GM19239 (cell line): ENCODE data around the gene GALNT7.

Experiments used
- DNase-seq: peaks from one replicate; pipeline ENCODE4 v3.0.0; 2011; ENCODE audit warnings: low spot score; ENCODE audit not compliant: insufficient read length
- FAIRE-seq: peaks from 2 replicates; lab custom pipeline; 2011; peaks lifted over from hg19 to GRCh38; lab: Jason Lieb, UNC

GALNT7 gene

DNA sequence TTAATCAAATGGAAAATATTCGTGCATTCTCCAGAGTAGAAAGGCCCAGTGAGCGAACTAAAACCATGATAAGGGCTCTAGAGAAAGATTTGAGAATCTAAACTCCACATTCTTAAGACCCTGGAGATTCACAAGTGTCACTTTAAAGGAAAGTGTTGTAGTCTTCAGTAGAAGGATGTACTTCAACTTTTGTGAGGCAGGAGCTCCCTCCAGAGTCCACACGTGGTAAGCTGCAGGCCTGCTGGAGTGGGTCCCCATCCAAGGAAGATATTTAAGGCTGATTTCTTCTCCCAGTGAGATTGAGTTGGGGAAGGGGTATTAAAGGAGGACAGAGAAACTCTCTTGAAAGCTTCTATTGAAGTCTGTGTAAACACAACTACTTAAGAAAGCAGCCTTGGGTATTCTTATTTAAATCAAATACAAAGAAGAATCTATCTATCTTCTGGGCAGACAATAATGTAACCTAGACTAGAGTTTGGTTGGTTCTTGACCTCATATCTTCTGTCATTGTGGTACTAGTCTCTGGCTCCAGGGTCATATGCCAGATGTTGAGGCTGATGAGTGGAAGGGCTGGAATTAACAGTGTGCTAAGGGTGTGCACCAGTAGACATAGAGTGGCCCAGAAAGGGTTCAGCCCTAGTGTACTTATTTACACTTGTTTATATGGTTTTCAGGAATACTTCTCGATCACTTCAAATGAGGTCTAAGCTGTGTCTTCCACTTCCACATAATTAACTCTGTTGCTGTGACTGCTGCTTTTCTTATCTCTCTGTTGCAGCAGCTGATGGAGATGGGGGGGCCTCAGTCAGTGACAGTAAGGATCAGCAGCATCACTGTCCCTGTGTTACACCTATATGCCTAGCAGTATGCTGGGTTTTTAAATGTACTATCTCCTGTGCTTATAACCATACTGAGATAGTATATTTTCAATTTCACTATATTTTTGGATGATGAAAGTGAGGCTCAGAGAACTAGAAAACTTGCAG, 89.4 kb downstream of the GALNT7 start:
- FAIRE-seq (peak; percentile 98), DNase-seq (peak; percentile 7)

- FAIRE-seq = no peak
- DNase-seq = no peak
These were observed 90.3 kb downstream of the GALNT7 start for GRCh38 chr4:173258866-173259265.

DNA sequence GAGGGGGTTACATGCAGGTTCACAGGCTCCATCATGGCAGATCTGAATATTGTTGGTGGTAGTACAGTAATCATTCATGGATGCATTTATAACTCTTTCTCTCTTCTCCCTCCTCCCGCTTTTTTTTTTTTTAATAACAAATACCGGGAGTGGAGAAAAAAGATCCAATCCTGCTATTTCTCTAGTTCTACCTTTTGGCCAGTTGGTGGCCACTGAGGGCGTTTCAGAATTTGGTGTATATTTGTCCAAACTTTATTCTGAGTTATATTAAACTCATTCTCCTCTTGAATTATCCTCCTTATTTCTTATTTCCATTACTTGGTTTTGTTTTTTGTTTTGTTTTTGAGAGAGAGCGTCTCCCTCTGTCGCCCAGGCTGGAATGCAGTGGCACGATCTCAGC, 90.7 kb downstream of the GALNT7 start:
- FAIRE-seq (no peak), DNase-seq (no peak)

- FAIRE-seq (no peak), DNase-seq (no peak)
These were observed 92.4 kb downstream of the GALNT7 start for GRCh38 chr4:173261052-173261451.

DNA sequence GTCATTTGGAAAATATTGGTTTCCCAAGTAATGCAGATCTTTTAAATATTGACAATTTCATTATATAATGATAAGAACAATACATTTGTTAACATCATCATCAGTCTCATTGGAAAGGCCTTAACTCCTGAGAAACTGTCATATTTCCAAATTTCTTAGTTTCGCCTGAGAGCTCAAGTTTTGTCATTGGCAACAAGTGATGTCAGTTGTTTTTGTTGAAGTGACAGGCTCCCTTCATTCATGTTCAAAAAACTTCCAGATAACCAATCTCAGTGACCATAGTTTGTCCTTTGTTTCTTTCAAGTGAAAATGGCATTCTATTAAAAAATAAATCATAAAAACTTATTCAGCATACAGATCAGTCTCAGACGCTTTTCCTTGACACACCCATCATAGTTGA, 93.8 kb downstream of the GALNT7 start:
- DNase-seq = no peak
- FAIRE-seq = peak; percentile 28

DNA sequence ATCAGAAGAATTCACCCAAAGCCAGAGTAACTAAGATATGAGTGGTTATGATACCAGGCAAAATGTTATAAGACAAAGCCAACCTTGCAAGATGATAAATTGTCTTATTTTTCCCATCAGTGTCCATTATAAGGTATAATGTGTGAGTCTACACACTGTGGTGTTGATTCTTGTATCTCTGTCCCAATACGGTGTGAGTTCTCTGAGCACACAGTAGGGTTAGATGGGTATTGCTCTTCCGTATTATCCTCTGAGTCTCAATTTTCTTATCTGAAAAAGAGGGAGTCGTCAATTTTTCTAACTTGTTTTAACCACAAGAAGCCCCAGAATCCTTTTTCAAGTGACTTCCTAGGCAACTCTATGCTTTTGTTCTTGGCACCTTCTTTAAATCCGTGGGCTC, 95.6 kb downstream of the GALNT7 start:
- DNase-seq = no peak
- FAIRE-seq = peak; percentile 56

DNA sequence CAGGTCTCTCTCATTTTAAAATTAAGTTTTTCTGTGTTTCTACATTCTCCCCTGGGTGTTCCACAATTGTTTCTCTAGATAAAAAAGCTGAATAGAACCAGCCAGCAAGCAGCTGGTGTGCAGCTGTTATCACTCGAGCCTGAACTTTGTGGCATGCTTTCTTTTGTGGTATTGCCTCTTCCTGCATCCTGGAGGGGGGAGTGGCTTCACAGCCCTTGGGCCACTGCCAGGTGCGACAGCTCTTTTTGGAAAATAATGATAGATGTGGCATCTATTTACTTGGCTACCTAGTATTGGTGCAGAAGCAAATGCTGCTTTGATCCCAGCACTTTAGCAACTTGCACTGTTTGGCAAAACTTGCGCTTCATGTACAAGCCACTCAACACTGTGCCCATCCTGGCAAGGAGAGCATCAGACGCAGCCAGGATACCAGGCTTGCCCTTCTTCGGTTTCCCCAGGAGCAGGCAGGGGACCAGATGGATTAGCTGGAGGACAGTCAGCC, 96.1 kb downstream of the GALNT7 start:
- FAIRE-seq = peak; percentile 73
- no peak for DNase-seq

- no peak for FAIRE-seq
- no peak for DNase-seq
These were observed 97.1 kb downstream of the GALNT7 start for GRCh38 chr4:173265751-173266150.

DNA sequence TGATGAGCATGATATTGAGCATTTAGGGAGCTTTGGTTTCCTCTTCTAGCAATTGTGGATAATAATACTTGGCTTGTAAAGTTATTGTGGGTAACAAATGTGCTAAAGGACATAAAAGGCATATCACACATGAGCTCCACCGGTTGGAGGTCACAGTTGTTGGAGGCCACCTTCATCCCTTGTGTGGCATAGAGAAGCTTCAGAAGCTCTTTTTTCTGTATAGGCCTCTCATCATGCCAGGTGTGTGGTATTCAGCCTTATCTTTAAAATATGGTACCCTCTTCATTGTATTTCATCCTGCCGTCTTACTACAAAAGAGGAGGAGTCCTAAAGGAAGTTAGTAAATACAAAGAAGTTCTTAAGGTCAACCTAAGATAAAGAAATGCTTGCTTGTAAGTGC, 99.1 kb downstream of the GALNT7 start:
- no peak for FAIRE-seq
- DNase-seq = no peak

DNA sequence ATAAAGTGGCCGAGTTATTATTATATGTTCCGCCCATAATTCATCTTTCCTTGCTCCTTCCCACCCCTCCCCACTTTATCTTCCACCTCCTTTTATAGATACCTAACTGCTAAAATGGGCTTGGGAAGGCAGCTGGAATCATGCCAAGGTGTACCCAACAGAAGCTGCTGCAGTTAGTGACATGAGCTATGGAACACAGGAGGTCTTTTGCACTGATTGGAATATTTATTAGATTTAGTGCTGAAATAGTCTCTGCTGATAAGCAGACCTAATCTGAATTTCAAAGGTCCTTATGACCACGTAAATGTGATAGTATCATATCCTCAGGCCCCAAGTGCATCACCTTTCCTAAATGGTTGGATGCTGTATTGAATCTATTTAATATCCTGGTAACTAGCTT, 100.7 kb downstream of the GALNT7 start:
- FAIRE-seq (no peak), DNase-seq (no peak)

DNA sequence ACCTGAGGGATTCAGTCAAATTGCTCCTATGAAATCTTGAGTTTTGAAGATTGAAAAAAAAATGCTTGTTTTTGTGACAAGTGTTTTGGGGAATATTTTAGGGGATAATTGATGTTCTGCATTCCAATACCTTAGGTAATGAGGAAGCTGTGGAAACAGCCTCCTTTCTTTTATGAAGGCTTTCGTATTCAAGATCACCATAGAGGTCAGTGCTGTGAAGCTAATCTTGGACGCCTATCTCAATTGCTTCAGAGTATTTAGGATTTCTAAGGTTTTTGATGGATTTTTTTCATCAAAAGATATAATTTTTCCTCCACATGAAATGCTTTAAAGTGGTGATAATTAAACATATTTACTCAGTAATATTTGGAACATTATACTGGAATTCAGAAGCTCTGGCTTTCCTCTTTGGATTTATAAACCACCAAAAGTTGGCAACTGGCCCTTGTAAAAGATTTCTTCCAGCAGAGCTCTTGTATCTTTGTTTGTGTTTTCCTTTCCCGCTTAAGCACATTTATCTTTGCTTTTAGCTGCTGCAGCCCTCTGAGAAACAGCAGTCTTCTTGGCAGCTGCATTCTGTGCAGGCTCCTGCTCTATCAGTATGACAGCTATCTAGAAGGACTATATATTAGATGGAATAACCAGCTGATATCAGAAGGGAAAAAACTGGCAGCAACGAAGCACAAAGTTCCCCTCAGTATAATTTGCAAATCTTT, 101.9 kb downstream of the GALNT7 start:
- FAIRE-seq = no peak
- DNase-seq = no peak

DNA sequence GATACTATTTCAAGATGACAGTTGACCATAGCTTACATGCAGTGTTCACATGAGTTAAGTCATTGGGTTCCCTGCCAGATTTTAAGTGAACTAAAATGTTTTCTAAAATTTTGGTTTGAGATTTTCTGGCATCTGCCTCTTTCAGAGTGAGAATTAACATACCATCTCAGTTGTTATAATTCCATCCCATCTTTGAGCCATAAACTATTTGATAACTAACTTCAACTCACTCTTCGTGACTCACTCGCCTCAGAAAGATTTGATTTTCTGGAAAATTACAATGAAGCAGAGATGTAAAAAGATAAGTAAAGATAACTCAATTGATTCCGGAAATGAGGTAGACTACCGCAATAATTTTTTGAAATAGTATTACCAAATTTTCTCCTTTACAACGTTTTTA, 103.7 kb downstream of the GALNT7 start:
- DNase-seq (no peak), FAIRE-seq (peak; percentile 70)

- FAIRE-seq = no peak
- no peak for DNase-seq
These were observed 104.4 kb downstream of the GALNT7 start for GRCh38 chr4:173272996-173273395.

DNA sequence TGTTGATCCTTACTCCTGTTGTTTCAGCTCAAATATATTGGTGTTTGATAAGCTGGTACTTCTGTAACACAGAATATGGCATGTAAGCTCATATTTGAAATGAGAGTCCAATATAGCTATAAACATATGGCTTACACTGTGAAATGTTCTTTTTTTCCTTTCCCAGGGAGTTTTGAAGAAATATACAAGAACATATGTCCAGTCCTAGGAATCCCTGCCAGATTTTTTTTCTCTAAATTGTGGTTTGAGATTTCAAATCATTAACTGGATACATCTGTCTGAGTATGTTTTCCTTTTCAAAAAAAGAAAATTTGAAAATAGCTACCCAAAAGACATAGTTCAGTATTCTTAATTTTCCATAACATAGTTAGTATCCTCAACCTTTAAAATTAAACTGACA, 105.3 kb downstream of the GALNT7 start:
- DNase-seq (no peak), FAIRE-seq (no peak)

DNA sequence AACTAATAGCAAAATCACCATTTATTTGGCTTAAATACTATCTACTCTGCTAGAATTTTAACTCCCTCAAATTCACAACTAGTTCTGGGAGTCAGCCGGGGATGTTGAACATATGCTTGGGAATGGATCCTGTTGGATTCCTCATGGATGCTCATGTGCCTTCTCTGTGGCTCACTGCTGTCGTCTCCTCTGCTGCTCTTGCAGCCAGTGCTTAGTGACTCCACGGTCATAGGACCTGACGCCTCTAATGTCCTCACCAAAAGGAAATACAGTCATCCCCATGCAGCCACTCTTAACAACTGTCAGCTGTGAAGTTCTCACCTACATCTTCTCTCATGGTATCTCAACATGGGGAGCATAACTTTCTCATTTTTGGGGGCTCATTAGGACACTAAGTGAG, 106.1 kb downstream of the GALNT7 start:
- DNase-seq = no peak
- FAIRE-seq = no peak

DNA sequence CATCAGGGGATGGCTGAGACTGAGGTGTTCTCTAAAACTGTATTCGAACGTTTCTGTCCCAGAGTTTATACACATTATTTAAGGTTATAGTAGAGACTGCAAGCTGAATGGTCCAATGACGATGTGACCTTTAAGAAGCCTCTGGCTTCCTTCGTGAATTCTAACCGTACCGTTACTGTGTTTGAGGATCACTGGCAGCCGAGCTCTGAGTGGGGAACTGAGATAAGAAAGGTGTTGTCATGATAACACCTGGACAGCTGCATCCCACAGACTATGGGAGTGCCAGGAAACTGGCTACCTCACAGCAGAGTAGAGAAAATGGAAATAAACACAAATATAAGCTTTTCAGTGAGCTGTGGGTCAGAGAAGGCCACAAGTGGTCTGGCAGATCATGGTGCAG, 106.5 kb downstream of the GALNT7 start:
- FAIRE-seq = no peak
- DNase-seq = no peak

DNA sequence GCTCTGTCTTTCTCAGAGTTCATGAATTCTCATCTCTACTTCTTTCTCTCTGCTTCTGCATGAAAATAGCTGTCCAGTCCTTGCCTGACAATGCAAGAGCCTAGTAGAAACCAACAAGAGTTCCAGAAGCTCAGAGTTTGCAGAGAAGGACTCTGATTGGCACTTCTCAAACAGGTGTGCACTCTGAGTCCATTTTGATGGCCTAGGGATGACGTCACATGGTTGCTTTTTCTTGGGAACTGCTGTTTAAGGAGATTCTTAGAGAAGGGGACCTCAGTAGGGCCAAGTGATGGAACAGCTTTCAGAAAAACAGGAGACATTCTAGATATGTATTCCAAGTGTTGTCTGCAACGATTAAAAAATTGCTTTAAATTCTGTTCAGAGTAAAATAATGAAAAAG, 108.7 kb downstream of the GALNT7 start:
- no peak for FAIRE-seq

DNA sequence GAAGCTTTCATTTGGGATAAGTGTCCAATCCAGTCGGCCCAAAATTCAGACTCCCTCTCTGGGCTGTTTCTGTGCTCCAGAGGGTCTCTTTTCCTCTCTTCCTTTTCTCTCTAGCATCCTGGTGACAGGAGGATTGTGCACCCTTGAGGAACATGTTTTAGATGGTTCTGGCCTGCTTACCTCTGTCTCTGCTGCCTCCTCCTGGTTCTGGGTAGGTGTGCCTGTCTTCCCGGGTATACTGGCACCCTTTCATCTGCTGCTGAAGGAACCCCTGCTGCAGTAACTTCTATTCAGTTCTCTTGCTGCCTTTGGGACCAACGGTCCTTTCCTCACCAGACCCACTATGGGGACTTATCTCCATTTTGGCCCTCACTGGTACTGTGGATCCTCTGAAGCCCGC, 112.4 kb downstream of the GALNT7 start:
- no peak for DNase-seq

More for the DNA sequence above, 108.7 kb downstream of the GALNT7 start:
- DNase-seq = no peak

GRCh38 chr4:173281406-173282255, 113.0 kb downstream of the GALNT7 start:
- FAIRE-seq (no peak), DNase-seq (no peak)

More for the DNA sequence above, 112.4 kb downstream of the GALNT7 start:
- FAIRE-seq = no peak

GRCh38 chr4:173282256-173282562, 113.6 kb downstream of the GALNT7 start:
- FAIRE-seq (no peak), DNase-seq (no peak)
